GM11168 (cell line): Measurements from ENCODE around the gene SYNE1.

Experiments
- in situ Hi-C: fragments of 300-500 bp; cut with MboI; formaldehyde crosslinking; loops from one replicate; pipeline ENCODE4 v1.12.0; 2022; ENCODE audit warnings: low sequenced_read_pairs; ENCODE audit not compliant: unreplicated experiment

The SYNE1 gene

GRCh38 chr6:152380993-152381898, 255.9 kb downstream of the SYNE1 start:
- in situ Hi-C loops = no loop called here

- in situ Hi-C loops = no loop called here
Measured at GRCh38 chr6:152380351-152380767, 256.8 kb downstream of the SYNE1 start.

- in situ Hi-C loops = no loop called here
Measured at GRCh38 chr6:152379423-152379822, 257.7 kb downstream of the SYNE1 start.

GRCh38 chr6:152378169-152378568, 259.0 kb downstream of the SYNE1 start:
- in situ Hi-C loops = no loop called here

- in situ Hi-C loops = no loop called here
Measured at GRCh38 chr6:152375197-152375596, 262.0 kb downstream of the SYNE1 start.

GRCh38 chr6:152372945-152373344, 264.2 kb downstream of the SYNE1 start:
- in situ Hi-C loops = no loop called here

GRCh38 chr6:152371775-152372174, 265.4 kb downstream of the SYNE1 start:
- in situ Hi-C loops = no loop called here

- in situ Hi-C loops = no loop called here
Measured at GRCh38 chr6:152368751-152369624, 268.2 kb downstream of the SYNE1 start.

GRCh38 chr6:152364866-152365265, 272.3 kb downstream of the SYNE1 start:
- in situ Hi-C loops = no loop called here

GRCh38 chr6:152360034-152360433, 277.1 kb downstream of the SYNE1 start:
- in situ Hi-C loops = no loop called here

- in situ Hi-C loops = no loop called here
Measured at GRCh38 chr6:152356662-152357061, 280.5 kb downstream of the SYNE1 start.

- in situ Hi-C loops = no loop called here
Measured at GRCh38 chr6:152356016-152356415, 281.1 kb downstream of the SYNE1 start.

GRCh38 chr6:152355166-152355565, 282.0 kb downstream of the SYNE1 start:
- in situ Hi-C loops = no loop called here

- in situ Hi-C loops = no loop called here
Measured at GRCh38 chr6:152353440-152353839, 283.7 kb downstream of the SYNE1 start.

GRCh38 chr6:152351742-152352141, 285.4 kb downstream of the SYNE1 start:
- in situ Hi-C loops = no loop called here

- in situ Hi-C loops = no loop called here
Measured at GRCh38 chr6:152351110-152351509, 286.1 kb downstream of the SYNE1 start.

- in situ Hi-C loops = no loop called here
Measured at GRCh38 chr6:152348116-152348515, 289.0 kb downstream of the SYNE1 start.

GRCh38 chr6:152343735-152344360, 293.3 kb downstream of the SYNE1 start:
- in situ Hi-C loops = no loop called here

- in situ Hi-C loops = no loop called here
Measured at GRCh38 chr6:152341596-152341995, 295.6 kb downstream of the SYNE1 start.

- in situ Hi-C loops = no loop called here
Measured at GRCh38 chr6:152338335-152339125, 298.6 kb downstream of the SYNE1 start.
